Head of caudate nucleus (tissue), 42 donors: Measurements from ENCODE around the gene MT1X.
"Not testable (repeated sequence)": the region's sequence is repeated elsewhere in the genome, so short reads cannot be mapped to it uniquely, and the experiment has no call there.

Experiments used
- DNase-seq, 42 donors: peaks; one replicate each; pipeline versions ENCODE4 v3.0.0 to v3.0.0-alpha.2; 2020 to 2021; ENCODE audit warnings: mixed read lengths in 7 of 42
- intact Hi-C: fragments of 100-400 bp; cut with DNase I; formaldehyde crosslinking; loops from one replicate; pipeline ENCODE4 v1.15.0; 2022

Gene MT1X

DNA sequence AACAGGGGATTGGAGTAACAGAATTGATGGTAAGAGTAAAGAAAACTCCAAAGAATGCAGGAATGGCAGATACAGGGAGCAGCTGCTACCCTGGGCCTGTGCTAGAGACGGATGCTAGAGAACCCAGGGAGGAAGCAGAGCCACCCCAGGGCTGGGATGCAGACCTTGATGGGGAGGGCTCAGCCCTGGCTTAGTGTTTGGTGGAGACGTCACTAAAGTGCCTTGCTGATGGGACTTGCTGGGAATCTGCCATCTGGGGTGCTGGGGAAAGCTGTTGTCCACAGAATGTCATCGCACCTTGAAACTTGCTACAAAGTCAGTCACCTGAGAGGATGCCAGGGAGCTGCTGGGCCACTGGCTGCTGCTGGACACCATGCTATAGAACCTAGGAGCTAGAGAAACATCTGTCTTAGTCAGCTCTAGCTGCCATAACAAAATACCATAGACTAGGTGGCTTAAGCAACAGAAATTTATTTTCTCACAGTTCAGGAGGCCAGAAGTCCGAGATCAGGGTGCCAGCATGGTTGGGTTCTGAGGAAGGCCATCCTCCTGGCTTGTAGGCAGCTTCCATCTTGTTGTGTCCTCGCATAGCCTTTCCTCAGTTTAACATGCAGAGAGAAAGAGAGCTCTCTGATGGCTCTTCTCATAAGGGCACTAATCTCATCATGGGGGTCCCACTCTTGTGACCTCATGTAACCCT, 15.3 kb downstream of the MT1X start:
- intact Hi-C loops = no loop called here
- DNase-seq = no peak

DNA sequence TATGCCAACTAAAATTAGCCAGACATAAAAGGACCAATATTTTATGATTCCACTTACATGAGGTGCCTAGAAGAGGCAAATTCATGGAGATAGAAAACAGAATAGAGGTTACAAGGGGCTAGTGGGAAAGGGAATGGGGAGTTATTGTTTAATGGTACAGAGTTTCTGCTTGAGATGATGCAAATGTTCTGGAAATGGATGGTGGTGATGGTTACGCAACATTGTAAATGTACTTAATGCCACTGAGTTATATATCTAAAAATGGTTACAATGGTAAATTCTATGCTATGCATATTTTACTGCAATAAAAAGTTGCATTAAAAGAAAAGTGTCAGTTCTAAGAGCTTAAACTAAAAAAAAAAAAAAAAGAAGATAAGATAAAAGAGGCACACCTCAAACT, 17.9 kb downstream of the MT1X start:
- intact Hi-C loops = loop anchor here (5.0 kb wide), 2 partner anchors 98 to 188 kb away; no protein-coding TSS in a partner anchor
- no peak for DNase-seq

GRCh38 chr16:56700631-56701030, 18.4 kb downstream of the MT1X start:
- intact Hi-C loops = loop anchor here (5.0 kb wide), 2 partner anchors 98 to 188 kb away; no protein-coding TSS in a partner anchor
- peak in 1 of 42 donors; percentile 32 for DNase-seq

DNA sequence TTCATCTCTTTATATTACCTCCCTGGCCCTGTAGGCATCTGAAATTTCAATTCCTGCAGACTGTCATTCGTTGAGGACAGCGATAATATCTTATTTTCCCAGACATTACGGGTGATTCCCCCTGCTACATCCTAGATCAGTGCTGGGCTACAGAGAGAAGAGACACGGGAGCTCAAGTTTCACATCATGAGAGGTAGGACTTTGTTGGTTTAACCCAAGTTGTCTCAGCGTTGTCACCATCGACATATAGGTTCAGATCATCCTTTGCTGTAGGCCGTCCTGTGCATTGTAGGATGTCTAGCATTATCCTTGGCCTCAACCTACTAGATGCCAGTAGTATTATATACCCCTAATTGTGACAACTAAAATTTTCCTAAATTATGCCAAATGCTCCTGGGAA, 19.3 kb downstream of the MT1X start:
- DNase-seq = peak in 1 of 42 donors; percentile 28
- intact Hi-C loops = loop anchor here (5.0 kb wide), 2 partner anchors 99 to 189 kb away; no protein-coding TSS in a partner anchor

GRCh38 chr16:56702836-56703235, 20.6 kb downstream of the MT1X start:
- peak in 1 of 42 donors; percentile 19 for DNase-seq
- intact Hi-C loops = loop anchor here (5.0 kb wide), 2 partner anchors 101 to 191 kb away; no protein-coding TSS in a partner anchor

DNA sequence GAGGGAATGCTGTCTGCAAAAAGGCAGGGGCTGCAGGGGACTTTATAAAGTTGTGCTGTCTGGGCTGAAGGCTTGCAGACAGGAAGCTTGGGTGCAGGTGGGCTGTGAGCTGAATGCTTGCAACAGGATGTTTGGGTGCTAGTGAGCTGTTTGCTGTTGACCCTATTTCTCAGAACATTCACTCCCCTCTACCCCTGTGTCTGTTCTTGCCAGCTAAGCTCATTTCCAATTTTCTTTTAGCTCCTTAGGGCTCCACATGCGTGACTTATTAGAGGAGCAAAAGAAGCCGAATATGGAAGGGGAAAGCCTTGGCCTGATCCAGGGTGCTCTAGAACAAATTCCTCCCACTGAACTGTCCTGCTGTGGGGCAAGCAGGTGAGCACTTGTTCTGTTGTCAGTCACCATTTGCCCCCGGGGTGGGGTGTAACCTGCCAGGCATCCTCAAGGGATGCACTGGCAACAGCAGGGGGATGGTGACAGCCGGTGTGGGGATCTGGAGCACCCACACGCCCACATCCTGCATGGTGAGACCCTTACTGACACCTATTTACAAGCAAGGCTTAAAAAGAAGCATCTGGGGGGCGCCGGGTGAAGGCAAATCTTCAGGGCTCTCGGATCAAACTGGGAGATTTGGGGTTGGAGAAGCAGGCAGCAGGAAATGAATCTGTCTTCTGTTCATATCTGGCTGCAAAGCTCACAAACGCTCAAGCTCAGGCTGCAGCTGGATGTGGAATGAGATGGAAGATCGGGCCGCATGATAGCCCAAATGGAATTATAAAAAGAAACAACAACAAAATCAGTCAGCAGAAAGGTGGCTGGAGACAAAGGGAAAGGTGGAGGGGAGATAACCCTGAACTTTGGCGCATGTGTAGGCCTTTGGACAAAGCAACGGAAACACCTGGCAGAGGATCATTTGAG, 26.5 kb downstream of the MT1X start:
- no peak for DNase-seq
- intact Hi-C loops = no loop called here

- intact Hi-C loops = no loop called here
- no peak for DNase-seq
Measured at GRCh38 chr16:56709443-56710040, 27.3 kb downstream of the MT1X start.

- DNase-seq = peak in 1 of 42 donors; percentile 8
- intact Hi-C loops = no loop called here
Measured at GRCh38 chr16:56710181-56710737, 28.0 kb downstream of the MT1X start.

- DNase-seq = no peak
- intact Hi-C loops = no loop called here
Measured at GRCh38 chr16:56711862-56712261, 29.6 kb downstream of the MT1X start.

DNA sequence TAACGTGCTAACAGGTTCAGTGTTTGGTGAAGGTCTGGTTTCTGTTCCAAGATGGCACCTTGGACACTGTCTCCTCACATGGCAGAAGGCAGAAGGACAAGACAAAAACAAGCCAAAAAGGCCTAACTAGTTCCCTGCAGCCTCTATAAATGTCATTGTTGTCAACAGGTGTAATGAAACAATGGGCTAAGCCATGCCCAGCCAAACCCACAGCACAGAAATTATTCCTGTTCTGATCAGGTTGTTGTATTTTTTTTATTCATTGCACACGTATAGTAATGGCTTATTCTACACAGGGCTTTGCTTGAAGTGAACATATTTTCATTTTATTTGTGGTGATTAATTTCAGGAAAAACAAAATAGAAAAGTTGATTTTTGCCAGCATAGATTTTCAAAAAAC, 31.5 kb downstream of the MT1X start:
- no peak for DNase-seq
- intact Hi-C loops = no loop called here

DNA sequence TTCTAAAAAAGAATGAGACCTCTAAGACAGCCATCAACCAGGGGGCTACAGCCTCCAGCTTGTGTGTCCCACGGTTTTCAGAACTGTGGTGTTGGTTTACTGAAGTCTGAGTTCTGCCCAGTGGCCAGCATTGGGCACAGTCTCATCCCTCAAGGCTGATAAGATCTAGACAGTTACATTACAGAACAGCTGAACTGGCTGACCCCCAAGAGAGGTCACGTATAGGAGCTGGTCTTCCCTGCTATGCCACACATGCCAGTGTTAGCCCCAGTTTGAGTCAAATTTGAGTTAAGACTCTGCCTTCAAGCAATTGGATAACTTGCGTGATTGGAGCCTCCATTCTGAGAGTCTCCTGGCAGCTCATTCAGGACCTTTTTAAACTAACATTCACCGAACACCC, 32.9 kb downstream of the MT1X start:
- no peak for DNase-seq
- intact Hi-C loops = no loop called here

DNA sequence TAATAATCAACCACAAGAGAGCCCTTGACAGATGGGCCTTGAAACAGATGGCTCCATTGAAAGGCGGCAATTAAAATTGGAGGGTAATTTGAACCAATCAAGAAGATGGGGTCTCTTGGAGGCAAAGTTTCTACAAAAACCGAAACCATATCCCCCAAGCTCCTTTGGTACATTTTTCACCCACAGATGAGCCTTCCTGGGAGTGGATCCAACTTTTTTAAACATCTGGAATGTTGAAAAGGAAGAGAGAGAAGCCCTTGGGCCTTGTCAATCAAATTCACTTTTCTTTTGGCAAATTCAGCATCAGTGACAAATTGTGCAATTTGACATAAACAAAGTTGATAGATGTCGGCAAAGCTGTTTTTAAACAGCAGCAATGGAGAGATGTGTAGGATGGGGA, 34.5 kb downstream of the MT1X start:
- intact Hi-C loops = no loop called here
- DNase-seq = no peak

- DNase-seq, intact Hi-C loops: not testable (repeated sequence)
Measured at GRCh38 chr16:56717532-56717931, 35.3 kb downstream of the MT1X start.

DNA sequence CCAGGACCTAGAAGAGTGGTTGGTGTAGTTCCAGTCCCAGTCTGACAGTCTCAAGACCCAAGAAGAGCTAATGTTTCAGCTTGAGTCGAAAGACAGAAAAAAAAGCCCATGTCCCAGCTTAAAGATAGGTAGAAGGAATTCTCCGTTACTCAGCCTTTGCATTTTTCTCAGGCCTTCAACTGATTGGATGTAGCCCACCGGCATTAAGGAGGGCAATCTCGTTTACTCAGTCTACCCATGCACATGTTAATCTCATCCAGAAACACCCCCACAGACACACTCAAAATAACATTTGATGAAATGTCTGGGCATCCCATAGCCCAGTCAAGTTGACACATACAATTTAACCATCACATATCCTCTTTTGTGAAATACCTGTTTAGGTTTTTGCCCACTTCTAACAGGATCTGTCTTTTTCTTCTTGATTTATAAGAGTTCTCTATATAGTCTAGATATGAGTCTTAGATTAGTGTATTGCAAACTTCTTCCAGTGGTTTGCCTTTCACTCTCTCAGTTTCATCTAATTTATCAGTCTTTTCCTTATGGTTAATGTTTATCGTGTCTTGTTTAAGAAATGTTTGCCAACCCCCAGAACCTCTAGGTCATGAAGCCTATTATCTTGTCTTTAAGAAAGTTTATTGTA, 40.1 kb downstream of the MT1X start:
- intact Hi-C loops = no loop called here
- no peak for DNase-seq

DNA sequence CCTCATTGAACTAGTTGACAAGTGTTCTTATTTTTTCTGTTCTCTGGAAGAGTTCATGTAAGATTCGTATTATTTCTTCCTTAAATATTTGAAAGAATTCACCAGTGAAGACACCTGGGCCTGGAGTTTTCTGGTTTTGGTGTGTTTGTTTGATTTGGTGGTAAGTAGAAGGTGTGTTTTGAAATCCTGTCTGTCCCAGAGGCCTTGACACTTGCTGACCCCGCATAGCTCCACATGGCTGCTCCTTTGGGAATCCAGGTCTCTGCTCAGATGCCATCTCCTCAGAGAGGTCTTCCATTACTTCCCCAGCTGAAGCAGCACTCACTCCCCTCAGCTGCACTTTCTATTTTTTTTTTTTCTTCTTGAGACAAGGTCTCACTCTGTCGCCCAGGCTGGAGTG, 41.9 kb downstream of the MT1X start:
- intact Hi-C loops = no loop called here
- peak in 1 of 42 donors; percentile 25 for DNase-seq

DNA sequence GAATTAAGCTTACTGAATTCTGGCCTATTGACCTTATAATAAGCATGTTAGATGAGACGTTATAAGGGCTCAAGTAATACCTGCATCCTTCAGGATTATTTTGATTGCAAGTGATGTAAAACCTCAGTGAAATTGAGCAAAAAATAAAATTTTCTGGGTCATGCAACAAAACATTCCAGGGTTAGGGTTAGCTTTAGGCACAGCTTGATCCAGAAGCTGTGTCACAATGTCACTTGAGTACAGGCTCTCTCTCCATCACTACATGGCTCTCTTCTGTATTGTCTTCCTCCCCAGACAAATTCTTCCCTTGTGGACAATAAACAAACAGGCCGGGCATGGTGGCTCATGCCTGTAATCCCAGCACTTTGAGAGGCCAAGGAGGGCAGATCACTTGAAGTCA, 44.0 kb downstream of the MT1X start:
- intact Hi-C loops = no loop called here
- no peak for DNase-seq

- DNase-seq = no peak
- intact Hi-C loops = no loop called here
Measured at GRCh38 chr16:56726926-56727325, 44.7 kb downstream of the MT1X start.

DNA sequence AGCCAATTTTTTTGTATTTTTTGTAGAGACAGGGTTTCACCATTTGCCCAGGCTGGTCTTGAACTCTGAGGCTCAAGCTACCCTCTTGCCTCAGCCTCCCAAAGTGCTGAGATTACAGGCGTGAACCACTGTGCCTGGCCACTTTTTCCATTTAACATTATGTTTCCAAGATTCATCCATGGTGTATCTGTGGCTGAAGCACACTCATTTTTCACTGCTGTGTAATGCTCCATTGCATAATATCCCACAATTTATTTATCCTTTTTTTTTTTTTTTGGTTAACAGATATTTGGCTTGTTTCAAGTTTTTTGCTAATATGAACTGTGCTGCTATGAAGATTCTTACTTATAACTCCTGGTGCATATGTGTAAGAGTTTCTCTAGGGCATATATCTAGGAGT, 45.8 kb downstream of the MT1X start:
- no peak for DNase-seq
- intact Hi-C loops = no loop called here
